ENCODE results near the gene R3HDM2. TPM values are rescaled to one million over a fixed set of nuclear protein-coding genes. Genes with fewer than 3 reads are reported as not detected.
A peak's percentile ranks its signal among the peaks of the same experiment; 100 is the strongest.

R3HDM2 gene
- total and polyA plus RNA-seq, 2 donors (not counting 1 experiment from before 2014, with no cell fraction given), result 104 to 129 TPM

DNA sequence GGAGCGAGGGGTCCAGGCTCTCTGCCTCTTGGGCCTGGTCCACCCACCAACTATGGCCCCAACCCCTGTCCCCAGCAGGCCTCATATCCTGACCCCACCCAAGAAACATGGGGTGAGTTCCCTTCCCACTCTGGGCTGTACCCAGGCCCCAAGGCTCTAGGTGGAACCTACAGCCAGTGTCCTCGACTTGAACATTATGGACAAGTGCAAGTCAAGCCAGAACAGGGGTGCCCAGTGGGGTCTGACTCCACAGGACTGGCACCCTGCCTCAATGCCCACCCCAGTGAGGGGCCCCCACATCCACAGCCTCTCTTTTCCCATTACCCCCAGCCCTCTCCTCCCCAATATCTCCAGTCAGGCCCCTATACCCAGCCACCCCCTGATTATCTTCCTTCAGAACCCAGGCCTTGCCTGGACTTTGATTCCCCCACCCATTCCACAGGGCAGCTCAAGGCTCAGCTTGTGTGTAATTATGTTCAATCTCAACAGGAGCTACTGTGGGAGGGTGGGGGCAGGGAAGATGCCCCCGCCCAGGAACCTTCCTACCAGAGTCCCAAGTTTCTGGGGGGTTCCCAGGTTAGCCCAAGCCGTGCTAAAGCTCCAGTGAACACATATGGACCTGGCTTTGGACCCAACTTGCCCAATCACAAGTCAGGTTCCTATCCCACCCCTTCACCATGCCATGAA lies 40.3 kb upstream of the R3HDM2 start:
- DNase-seq (no peak), ATAC-seq (ENCODE audit: low read depth) (no peak)
- Histone ChIP-seq H3K27me3 (replicated peaks in 1 of 4; ENCODE audit: control extremely low read depth in 1 of 4, control insufficient read depth in 3 of 4, insufficient read depth in 4 of 4, low read length in 3 of 4) (no peaks in the 10 kb centered on the region), H3K36me3 (replicated peaks in 1 of 2; ENCODE audit: control extremely low read depth in 1 of 2, control insufficient read depth in 1 of 2, extremely low read depth in 1 of 2, insufficient read depth in 2 of 2, low read length in 1 of 2) (peaks cover 2 to 65% of the 10 kb centered on the region in 2 experiments), H3K9ac (ENCODE audit: low read length) (no peak overlapping the region), H3K4me2 (replicated peaks; ENCODE audit: low read depth, low read length, poor library complexity, severe bottlenecking) (no peak overlapping the region), H3K4me1 (ENCODE audit: control insufficient read depth in 2 of 2, insufficient read depth in 2 of 2, low read length in 2 of 2) (peaks cover 25 to 33% of the 10 kb centered on the region in 2 donors), H3K9me3 (ENCODE audit: control extremely low read depth in 1 of 3, control insufficient read depth in 2 of 3, insufficient read depth in 1 of 3, low read length in 2 of 3) (no peaks in the 10 kb centered on the region), H2AFZ (ENCODE audit: insufficient read depth, low read depth, low read length, poor library complexity, severe bottlenecking) (no peak overlapping the region), H4K20me1 (ENCODE audit: control insufficient read depth, insufficient read depth, low read length, poor library complexity, severe bottlenecking) (peaks cover 23% of the 10 kb centered on the region), H3K79me2 (ENCODE audit: control insufficient read depth, insufficient read depth, low read length) (peaks cover 33% of the 10 kb centered on the region), H3K27ac (ENCODE audit: low read length in 2 of 2) (peak overlapping the region in 1 of 2 donors; percentile 52), H3K4me3 (ENCODE audit: control extremely low read depth in 1 of 5, extremely low read depth in 1 of 5, insufficient read depth in 1 of 5, low read depth in 2 of 5, low read length in 4 of 5) (no peak overlapping the region)
- Mint-ChIP-seq H3K27ac (peak overlapping the region; percentile 46), H3K4me3 (no peak overlapping the region), H3K4me1 (peaks cover 32% of the 10 kb centered on the region), H3K9me3 (ENCODE audit: insufficient read depth) (no peaks in the 10 kb centered on the region), H3K27me3 (no peaks in the 10 kb centered on the region)
- CTCF ChIA-PET, result interaction anchor here (10.4 kb wide), 1 partner anchor 10 kb away, joined by 166 read pairs; the partner anchor contains the start of gene GLI1
- POLR2A ChIA-PET, result no interaction called here
- WGBS (ENCODE audit: insufficient coverage), result 100% methylated on average over 2 of the region's 4 CpGs
- intact Hi-C loops (cut with micrococcal nuclease), result no loop called here
- TF ChIP-seq, protein P1, sequence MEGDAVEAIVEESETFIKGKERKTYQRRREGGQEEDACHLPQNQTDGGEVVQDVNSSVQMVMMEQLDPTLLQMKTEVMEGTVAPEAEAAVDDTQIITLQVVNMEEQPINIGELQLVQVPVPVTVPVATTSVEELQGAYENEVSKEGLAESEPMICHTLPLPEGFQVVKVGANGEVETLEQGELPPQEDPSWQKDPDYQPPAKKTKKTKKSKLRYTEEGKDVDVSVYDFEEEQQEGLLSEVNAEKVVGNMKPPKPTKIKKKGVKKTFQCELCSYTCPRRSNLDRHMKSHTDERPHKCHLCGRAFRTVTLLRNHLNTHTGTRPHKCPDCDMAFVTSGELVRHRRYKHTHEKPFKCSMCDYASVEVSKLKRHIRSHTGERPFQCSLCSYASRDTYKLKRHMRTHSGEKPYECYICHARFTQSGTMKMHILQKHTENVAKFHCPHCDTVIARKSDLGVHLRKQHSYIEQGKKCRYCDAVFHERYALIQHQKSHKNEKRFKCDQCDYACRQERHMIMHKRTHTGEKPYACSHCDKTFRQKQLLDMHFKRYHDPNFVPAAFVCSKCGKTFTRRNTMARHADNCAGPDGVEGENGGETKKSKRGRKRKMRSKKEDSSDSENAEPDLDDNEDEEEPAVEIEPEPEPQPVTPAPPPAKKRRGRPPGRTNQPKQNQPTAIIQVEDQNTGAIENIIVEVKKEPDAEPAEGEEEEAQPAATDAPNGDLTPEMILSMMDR (IDR thresholded peaks at IDR 0.05), result no peak
- no peak for TF ChIP-seq EZH2 (IDR thresholded peaks at IDR 0.05; ENCODE audit: borderline replicate concordance, insufficient read depth, low read depth, low read length, poor library complexity, severe bottlenecking)

DNA sequence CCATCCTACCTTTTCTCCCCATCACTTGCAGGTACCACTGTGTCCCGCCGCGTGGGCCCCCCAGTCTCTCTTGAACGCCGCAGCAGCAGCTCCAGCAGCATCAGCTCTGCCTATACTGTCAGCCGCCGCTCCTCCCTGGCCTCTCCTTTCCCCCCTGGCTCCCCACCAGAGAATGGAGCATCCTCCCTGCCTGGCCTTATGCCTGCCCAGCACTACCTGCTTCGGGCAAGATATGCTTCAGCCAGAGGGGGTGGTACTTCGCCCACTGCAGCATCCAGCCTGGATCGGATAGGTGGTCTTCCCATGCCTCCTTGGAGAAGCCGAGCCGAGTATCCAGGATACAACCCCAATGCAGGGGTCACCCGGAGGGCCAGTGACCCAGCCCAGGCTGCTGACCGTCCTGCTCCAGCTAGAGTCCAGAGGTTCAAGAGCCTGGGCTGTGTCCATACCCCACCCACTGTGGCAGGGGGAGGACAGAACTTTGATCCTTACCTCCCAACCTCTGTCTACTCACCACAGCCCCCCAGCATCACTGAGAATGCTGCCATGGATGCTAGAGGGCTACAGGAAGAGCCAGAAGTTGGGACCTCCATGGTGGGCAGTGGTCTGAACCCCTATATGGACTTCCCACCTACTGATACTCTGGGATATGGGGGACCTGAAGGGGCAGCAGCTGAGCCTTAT lies 39.6 kb upstream of the R3HDM2 start:
- peak overlapping the region; percentile 46 for H3K27ac Mint-ChIP-seq
- no peaks in the 10 kb centered on the region for H3K9me3 Mint-ChIP-seq (ENCODE audit: insufficient read depth)
- Histone ChIP-seq H3K36me3 (replicated peaks in 1 of 2; ENCODE audit: control extremely low read depth in 1 of 2, control insufficient read depth in 1 of 2, extremely low read depth in 1 of 2, insufficient read depth in 2 of 2, low read length in 1 of 2) (peaks cover 2 to 65% of the 10 kb centered on the region in 2 experiments), H3K9me3 (ENCODE audit: control extremely low read depth in 1 of 3, control insufficient read depth in 2 of 3, insufficient read depth in 1 of 3, low read length in 2 of 3) (no peaks in the 10 kb centered on the region), H3K79me2 (ENCODE audit: control insufficient read depth, insufficient read depth, low read length) (peaks cover 26% of the 10 kb centered on the region), H4K20me1 (ENCODE audit: control insufficient read depth, insufficient read depth, low read length, poor library complexity, severe bottlenecking) (peaks cover 23% of the 10 kb centered on the region), H3K4me3 (ENCODE audit: control extremely low read depth in 1 of 5, extremely low read depth in 1 of 5, insufficient read depth in 1 of 5, low read depth in 2 of 5, low read length in 4 of 5) (no peak overlapping the region), H3K27ac (ENCODE audit: low read length in 2 of 2) (peak overlapping the region in 1 of 2 donors; percentile 52), H3K9ac (ENCODE audit: low read length) (no peak overlapping the region), H3K4me1 (ENCODE audit: control insufficient read depth in 2 of 2, insufficient read depth in 2 of 2, low read length in 2 of 2) (peaks cover 18 to 26% of the 10 kb centered on the region in 2 donors), H3K27me3 (replicated peaks in 1 of 4; ENCODE audit: control extremely low read depth in 1 of 4, control insufficient read depth in 3 of 4, insufficient read depth in 4 of 4, low read length in 3 of 4) (no peaks in the 10 kb centered on the region), H2AFZ (ENCODE audit: insufficient read depth, low read depth, low read length, poor library complexity, severe bottlenecking) (no peak overlapping the region), H3K4me2 (replicated peaks; ENCODE audit: low read depth, low read length, poor library complexity, severe bottlenecking) (no peak overlapping the region)
- H3K4me1 Mint-ChIP-seq, result peaks cover 27% of the 10 kb centered on the region
- no peak for DNase-seq
- no peak for ATAC-seq (ENCODE audit: low read depth)
- 99% methylated on average over 14 of the region's 14 CpGs for WGBS (ENCODE audit: insufficient coverage)
- POLR2A ChIA-PET, result interaction anchor here (0.7 kb wide), 1 partner anchor 56 kb away, joined by 3 read pairs; no protein-coding TSS in a partner anchor
- H3K27me3 Mint-ChIP-seq, result no peaks in the 10 kb centered on the region
- TF ChIP-seq, protein P1 (IDR thresholded peaks at IDR 0.05), result no peak
- TF ChIP-seq EZH2 (IDR thresholded peaks at IDR 0.05; ENCODE audit: borderline replicate concordance, insufficient read depth, low read depth, low read length, poor library complexity, severe bottlenecking), result no peak
- no peak overlapping the region for H3K4me3 Mint-ChIP-seq
- CTCF ChIA-PET, result no interaction called here
- intact Hi-C loops (cut with micrococcal nuclease), result no loop called here

All from B cell (primary cell).